K562 (cell line): Measurements from ENCODE around the gene NT5DC2. TPM values are rescaled to one million over a fixed set of nuclear protein-coding genes. Genes with fewer than 3 reads are reported as not detected.
A peak's percentile ranks its signal among the peaks of the same experiment; 100 is the strongest.

Experiments used
- CTCF ChIP-seq, 3 experiments: IDR thresholded peaks in 2 of 3; conservative IDR thresholded peaks in 1 of 3; 2 replicates each; pipeline ENCODE4 v1.5.1; 2011 to 2012; ENCODE audit warnings: low read length in 3 of 3, mild to moderate bottlenecking in 3 of 3, control low read depth in 2 of 3, improper control_type of control experiment in 1 of 3, inconsistent platforms in 1 of 3, low read depth in 1 of 3, mixed read lengths in 1 of 3, moderate library complexity in 1 of 3; ENCODE audit not compliant: insufficient read depth in 2 of 3
- ETV5 ChIP-seq: sonication (generic); formaldehyde crosslinking; IDR thresholded peaks from 2 replicates; pipeline ENCODE4 v1.4.0; 2020; ENCODE audit warnings: low read depth, mild to moderate bottlenecking, missing genetic modification reagents
- FOS ChIP-seq: IDR thresholded peaks from 3 replicates; pipeline ENCODE4 v1.6.1; 2011; ENCODE audit not compliant: insufficient read length; ENCODE audit errors: extremely low read depth
- FOXP1 ChIP-seq: sonication (generic); formaldehyde crosslinking; IDR thresholded peaks from 2 replicates; pipeline ENCODE4 v1.8.0; 2022; ENCODE audit warnings: mild to moderate bottlenecking, missing genetic modification reagents
- HDAC6 ChIP-seq: IDR thresholded peaks from 2 replicates; pipeline ENCODE4 v1.6.1; 2012; ENCODE audit warnings: low read depth, mild to moderate bottlenecking, control low read depth, inconsistent platforms, low read length, moderate library complexity
- KDM2B ChIP-seq: fragments of 250-450 bp; sonication (Bioruptor Pico); IDR thresholded peaks from 2 replicates; pipeline ENCODE4 v1.8.0; 2021; ENCODE audit warnings: mild to moderate bottlenecking, moderate library complexity
- MAZ ChIP-seq, 2 experiments: fragments of 450-650 bp in 1 of 2; sonication (generic) in 1 of 2; formaldehyde crosslinking; IDR thresholded peaks in 1 of 2; conservative IDR thresholded peaks in 1 of 2; 2 replicates each; pipeline versions ENCODE4 v1.4.0 to v1.5.0; 2020; ENCODE audit warnings: mild to moderate bottlenecking in 1 of 2, missing genetic modification reagents in 1 of 2
- SP2 ChIP-seq: IDR thresholded peaks from 2 replicates; pipeline ENCODE4 v1.6.1; 2011; ENCODE audit warnings: mild to moderate bottlenecking, low read depth, low read length, moderate library complexity; ENCODE audit not compliant: poor library complexity, severe bottlenecking; ENCODE audit errors: extremely low read depth
- STAG1 ChIP-seq: sonication (generic); formaldehyde crosslinking; IDR thresholded peaks from 2 replicates; pipeline ENCODE4 v1.5.0; 2020; ENCODE audit warnings: missing genetic modification reagents, borderline replicate concordance
- TBP ChIP-seq: optimal IDR thresholded peaks from 2 replicates; pipeline ENCODE3; 2011; ENCODE audit warnings: low read depth, low read length, improper control_type of control experiment
- YY1 ChIP-seq, 3 experiments: IDR thresholded peaks; 2 replicates each; pipeline ENCODE4 v1.6.1; 2011; ENCODE audit warnings: low read length in 2 of 3, mild to moderate bottlenecking in 2 of 3, moderate library complexity in 2 of 3, borderline replicate concordance in 1 of 3, control low read depth in 1 of 3, low read depth in 1 of 3; ENCODE audit not compliant: insufficient read depth in 3 of 3, insufficient replicate concordance in 2 of 3, control insufficient read depth in 1 of 3, insufficient read length in 1 of 3; ENCODE audit errors: extremely low read depth in 1 of 3
- ZBTB5 ChIP-seq: fragments of 450-650 bp; IDR thresholded peaks from 2 replicates; pipeline ENCODE4 v1.6.1; 2017; ENCODE audit warnings: antibody characterized with exemption
- ZBTB7A ChIP-seq: IDR thresholded peaks from 2 replicates; pipeline ENCODE4 v1.6.1; 2011; ENCODE audit warnings: low read depth, mild to moderate bottlenecking, low read length, moderate library complexity, borderline replicate concordance; ENCODE audit not compliant: control insufficient read depth
- ZNF274 ChIP-seq: IDR thresholded peaks from 2 replicates; pipeline ENCODE4 v1.6.1; 2011; ENCODE audit warnings: low read depth, mild to moderate bottlenecking, low read length, moderate library complexity, borderline replicate concordance
- ZNF780A ChIP-seq: fragments of 250-450 bp; sonication (Bioruptor Pico); IDR thresholded peaks from 2 replicates; pipeline ENCODE4 v1.5.0; 2021; ENCODE audit warnings: mild to moderate bottlenecking
- polyA plus RNA-seq, 8 experiments: library from polyadenylated mRNA; depleted of rRNA in 4 of 8; stranded (reverse) in 5 of 8; unstranded in 3 of 8; fragments of >200 nt; fragmentation: Nextera tagmentation in 2 of 8; fragmentation: Illumina TruSeq in 1 of 8; extraction: Ambion mirVana in 2 of 8; extraction: Trizol in 1 of 8; gene quantifications; 2 replicates each; pipeline versions ENCODE4 v1.2.1 to v1.2.3, GENCODE V29; 2011 to 2014; ENCODE audit warnings: inconsistent platforms in 1 of 8, missing spikeins in 1 of 8
- total RNA-seq, 7 experiments: library from RNA; depleted of rRNA in 6 of 7; stranded (reverse); fragments of >200 nt in 6 of 7; fragmentation: Illumina TruSeq in 2 of 7; extraction: Trizol in 2 of 7; gene quantifications; 2 replicates each; pipeline versions ENCODE4 v1.2.1 to v1.2.3, GENCODE V29; 2011 to 2021; ENCODE audit warnings: low replicate concordance in 1 of 7
- TF ChIP-seq, protein P1 (sequence below), 2 experiments: IDR thresholded peaks; 2 replicates each; pipeline ENCODE4 v1.6.1; 2012; ENCODE audit warnings: improper control_type of control experiment in 2 of 2, low read depth in 2 of 2, low read length in 2 of 2, borderline replicate concordance in 1 of 2
- TF ChIP-seq, protein P2 (sequence below): fragments of 200-800 bp; sonication (Bioruptor generic); IDR thresholded peaks from 2 replicates; pipeline ENCODE4 v1.6.1; 2017; ENCODE audit warnings: missing genetic modification characterization, missing compliant biosample characterization

Gene NT5DC2
- total and polyA plus RNA-seq, 9 of the 15 experiments (the other 6 are each of a cell fraction or from before 2014, with no cell fraction given), result 25.6 to 168 (median 122) TPM

- no peak for TF ChIP-seq ZNF780A (CRISPR knock-in tag)
- peak; percentile 83; the same call in 1 of the 2 replicates for TF ChIP-seq ZBTB7A
- TF ChIP-seq, protein P1, sequence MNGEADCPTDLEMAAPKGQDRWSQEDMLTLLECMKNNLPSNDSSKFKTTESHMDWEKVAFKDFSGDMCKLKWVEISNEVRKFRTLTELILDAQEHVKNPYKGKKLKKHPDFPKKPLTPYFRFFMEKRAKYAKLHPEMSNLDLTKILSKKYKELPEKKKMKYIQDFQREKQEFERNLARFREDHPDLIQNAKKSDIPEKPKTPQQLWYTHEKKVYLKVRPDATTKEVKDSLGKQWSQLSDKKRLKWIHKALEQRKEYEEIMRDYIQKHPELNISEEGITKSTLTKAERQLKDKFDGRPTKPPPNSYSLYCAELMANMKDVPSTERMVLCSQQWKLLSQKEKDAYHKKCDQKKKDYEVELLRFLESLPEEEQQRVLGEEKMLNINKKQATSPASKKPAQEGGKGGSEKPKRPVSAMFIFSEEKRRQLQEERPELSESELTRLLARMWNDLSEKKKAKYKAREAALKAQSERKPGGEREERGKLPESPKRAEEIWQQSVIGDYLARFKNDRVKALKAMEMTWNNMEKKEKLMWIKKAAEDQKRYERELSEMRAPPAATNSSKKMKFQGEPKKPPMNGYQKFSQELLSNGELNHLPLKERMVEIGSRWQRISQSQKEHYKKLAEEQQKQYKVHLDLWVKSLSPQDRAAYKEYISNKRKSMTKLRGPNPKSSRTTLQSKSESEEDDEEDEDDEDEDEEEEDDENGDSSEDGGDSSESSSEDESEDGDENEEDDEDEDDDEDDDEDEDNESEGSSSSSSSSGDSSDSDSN (IDR thresholded peaks at IDR 0.05; ENCODE audit: borderline replicate concordance in 1 of 2, low read depth in 2 of 2, low read length in 2 of 2), result peak; percentile 17 to 26; a peak in 1 of 4 replicates
- peak; percentile 12 for TF ChIP-seq TBP
- peak in 1 of 3 experiments; percentile 15; a peak in 1 of 6 replicates for TF ChIP-seq CTCF (IDR thresholded peaks at IDR 0.05 in 2 of 3, conservative IDR thresholded peaks at IDR 0.05 in 1 of 3; ENCODE audit: insufficient read depth in 2 of 3, low read depth in 1 of 3, low read length in 3 of 3)
- TF ChIP-seq SP2, result peak; percentile 34
- no peak for TF ChIP-seq ETV5 (CRISPR knock-in tag)
- TF ChIP-seq YY1 (IDR thresholded peaks at IDR 0.05; ENCODE audit: borderline replicate concordance in 1 of 3, control insufficient read depth in 1 of 3, extremely low read depth in 1 of 3, insufficient read depth in 3 of 3, insufficient read length in 1 of 3, insufficient replicate concordance in 2 of 3, low read depth in 1 of 3, low read length in 2 of 3), result peak in 2 of 3 experiments; percentile 68 to 82
- TF ChIP-seq STAG1 (CRISPR knock-in tag), result peak; percentile 26; the same call in 1 of the 2 replicates
- peak; percentile 7; the same call in 1 of the 2 replicates for TF ChIP-seq FOXP1 (CRISPR knock-in tag)
- peak; percentile 79 to 81 for TF ChIP-seq MAZ (CRISPR knock-in tag; conservative IDR thresholded peaks at IDR 0.05 in 1 of 2, IDR thresholded peaks at IDR 0.05 in 1 of 2)
- TF ChIP-seq FOS, result peak; percentile 45
- peak; percentile 55; the same call in 1 of the 2 replicates for TF ChIP-seq KDM2B (CRISPR knock-in tag)
- TF ChIP-seq HDAC6, result no peak
- TF ChIP-seq ZNF274, result no peak
- TF ChIP-seq, protein P2, sequence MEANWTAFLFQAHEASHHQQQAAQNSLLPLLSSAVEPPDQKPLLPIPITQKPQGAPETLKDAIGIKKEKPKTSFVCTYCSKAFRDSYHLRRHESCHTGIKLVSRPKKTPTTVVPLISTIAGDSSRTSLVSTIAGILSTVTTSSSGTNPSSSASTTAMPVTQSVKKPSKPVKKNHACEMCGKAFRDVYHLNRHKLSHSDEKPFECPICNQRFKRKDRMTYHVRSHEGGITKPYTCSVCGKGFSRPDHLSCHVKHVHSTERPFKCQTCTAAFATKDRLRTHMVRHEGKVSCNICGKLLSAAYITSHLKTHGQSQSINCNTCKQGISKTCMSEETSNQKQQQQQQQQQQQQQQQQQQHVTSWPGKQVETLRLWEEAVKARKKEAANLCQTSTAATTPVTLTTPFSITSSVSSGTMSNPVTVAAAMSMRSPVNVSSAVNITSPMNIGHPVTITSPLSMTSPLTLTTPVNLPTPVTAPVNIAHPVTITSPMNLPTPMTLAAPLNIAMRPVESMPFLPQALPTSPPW, result peak; percentile 93
- TF ChIP-seq ZBTB5, result peak; percentile 98
Observed at GRCh38 chr3:52533623-52534280, at the start of gene NT5DC2 (continued).
